H9 (cell line): ENCODE measurements around the gene APBA2. TPM values are rescaled to one million over a fixed set of nuclear protein-coding genes. Genes with fewer than 3 reads are reported as not detected.

Experiments
- DNase-seq: peaks from one replicate; pipeline ENCODE4 v3.0.0-alpha.2; 2017
- H2AFZ ChIP-seq: one replicate; pipeline ENCODE4 v1.6.1; 2013; ENCODE audit warnings: mild to moderate bottlenecking, low read length, control low read depth, moderate library complexity
- H2AK5ac ChIP-seq: 2 replicates; pipeline ENCODE4 v1.6.1; 2013; ENCODE audit warnings: low read length, control low read depth, mixed read lengths; ENCODE audit not compliant: insufficient read length
- H2BK120ac ChIP-seq: one replicate; pipeline ENCODE4 v1.6.1; 2013; ENCODE audit warnings: low read depth, mild to moderate bottlenecking, low read length, control low read depth, inconsistent platforms; ENCODE audit not compliant: poor library complexity, severe bottlenecking
- H2BK12ac ChIP-seq: 2 replicates; pipeline ENCODE4 v1.6.1; 2013; ENCODE audit warnings: low read length, control low read depth, mixed read lengths, low read depth; ENCODE audit not compliant: insufficient read length
- H2BK15ac ChIP-seq: 2 replicates; pipeline ENCODE4 v1.6.1; 2013; ENCODE audit warnings: low read depth, low read length, control low read depth
- H2BK20ac ChIP-seq: one replicate; pipeline ENCODE4 v1.6.1; 2013; ENCODE audit warnings: low read depth, mild to moderate bottlenecking, low read length, control low read depth, inconsistent platforms; ENCODE audit not compliant: poor library complexity, severe bottlenecking
- H2BK5ac ChIP-seq: 2 replicates; pipeline ENCODE4 v1.6.1; 2013; ENCODE audit warnings: low read length, control low read depth, mixed read lengths; ENCODE audit not compliant: insufficient read length
- H3K14ac ChIP-seq: 2 replicates; pipeline ENCODE4 v1.6.1; 2013; ENCODE audit warnings: low read length, control low read depth; ENCODE audit not compliant: insufficient read depth
- H3K18ac ChIP-seq: 2 replicates; pipeline ENCODE4 v1.6.1; 2013; ENCODE audit warnings: low read depth, mild to moderate bottlenecking, mixed read lengths, low read length, control low read depth; ENCODE audit not compliant: insufficient read length
- H3K23ac ChIP-seq: 2 replicates; pipeline ENCODE4 v1.6.1; 2013; ENCODE audit warnings: low read length, control low read depth, mixed read lengths, low read depth; ENCODE audit not compliant: insufficient read length
- H3K23me2 ChIP-seq: 2 replicates; pipeline ENCODE4 v1.6.1; 2013; ENCODE audit warnings: low read depth, mild to moderate bottlenecking, mixed read lengths, low read length, control low read depth; ENCODE audit not compliant: insufficient read length, poor library complexity, severe bottlenecking
- H3K27ac ChIP-seq: 2 replicates; pipeline ENCODE4 v1.5.1; 2013; ENCODE audit warnings: low read length, control low read depth, mixed read lengths, low read depth; ENCODE audit not compliant: insufficient read length
- H3K27me3 ChIP-seq: 2 replicates; pipeline ENCODE4 v1.6.1; 2013; ENCODE audit warnings: low read length, control low read depth, inconsistent platforms; ENCODE audit not compliant: insufficient read depth
- H3K4ac ChIP-seq: 2 replicates; pipeline ENCODE4 v1.6.1; 2013; ENCODE audit warnings: low read depth, mild to moderate bottlenecking, control low read depth, inconsistent platforms, low read length, moderate library complexity
- H3K4me1 ChIP-seq: 2 replicates; pipeline ENCODE4 v1.6.1; 2013; ENCODE audit warnings: low read length, control low read depth, inconsistent platforms; ENCODE audit not compliant: insufficient read depth
- H3K4me2 ChIP-seq: 2 replicates; pipeline ENCODE4 v1.6.1; 2013; ENCODE audit warnings: low read length, control low read depth, mixed read lengths; ENCODE audit not compliant: insufficient read length, insufficient read depth
- H3K56ac ChIP-seq: 2 replicates; pipeline ENCODE4 v1.6.1; 2013; ENCODE audit warnings: low read depth, mild to moderate bottlenecking, mixed read lengths, low read length, control low read depth; ENCODE audit not compliant: insufficient read length
- H3K79me1 ChIP-seq: 2 replicates; pipeline ENCODE4 v1.6.1; 2013; ENCODE audit warnings: low read depth, mild to moderate bottlenecking, moderate library complexity, low read length, control low read depth, inconsistent platforms; ENCODE audit not compliant: insufficient read depth, poor library complexity, severe bottlenecking
- H3K79me2 ChIP-seq: 2 replicates; pipeline ENCODE4 v1.6.1; 2013; ENCODE audit warnings: low read length, control low read depth, inconsistent platforms; ENCODE audit not compliant: insufficient read depth
- H3K9ac ChIP-seq: 2 replicates; pipeline ENCODE4 v1.6.1; 2013; ENCODE audit warnings: low read length, control low read depth, mixed read lengths; ENCODE audit not compliant: insufficient read length; ENCODE audit errors: extremely low read depth
- H3K9me3 ChIP-seq: one replicate; pipeline ENCODE4 v1.6.1; 2013; ENCODE audit warnings: low read depth, low read length, inconsistent platforms; ENCODE audit not compliant: control insufficient read depth
- H3T11ph ChIP-seq: one replicate; pipeline ENCODE4 v1.6.1; 2013; ENCODE audit warnings: mild to moderate bottlenecking, low read length, control low read depth, inconsistent platforms
- H4K20me1 ChIP-seq: one replicate; pipeline ENCODE4 v1.6.1; 2013; ENCODE audit not compliant: control insufficient read depth, insufficient read length, insufficient read depth
- H4K5ac ChIP-seq: 2 replicates; pipeline ENCODE4 v1.6.1; 2013; ENCODE audit warnings: low read depth, mild to moderate bottlenecking, mixed read lengths, low read length, control low read depth; ENCODE audit not compliant: insufficient read length
- H4K8ac ChIP-seq: replicated peaks from 2 replicates; pipeline ENCODE4 v1.6.1; 2013; ENCODE audit warnings: low read length, control low read depth, mixed read lengths, low read depth; ENCODE audit not compliant: insufficient read length
- H4K91ac ChIP-seq: 2 replicates; pipeline ENCODE4 v1.6.1; 2013; ENCODE audit warnings: low read depth, mild to moderate bottlenecking, moderate library complexity, mixed read lengths, low read length, control low read depth; ENCODE audit not compliant: insufficient read length
- H3K27ac Mint-ChIP-seq, 3 experiments: 2 replicates in 2 of 3; 3 replicates in 1 of 3; pipeline ENCODE4 v1.8.0; 2020 to 2021; ENCODE audit warnings: mixed read lengths in 3 of 3, mild to moderate bottlenecking in 1 of 3, moderate library complexity in 1 of 3
- H3K27me3 Mint-ChIP-seq: 2 replicates; pipeline ENCODE4 v1.8.0; 2021; ENCODE audit warnings: low read depth, mild to moderate bottlenecking, moderate library complexity, mixed read lengths
- H3K36me3 Mint-ChIP-seq, 3 experiments: 2 replicates in 2 of 3; 3 replicates in 1 of 3; pipeline ENCODE4 v1.8.0; 2020 to 2021; ENCODE audit warnings: low read depth in 3 of 3, mixed read lengths in 3 of 3; ENCODE audit not compliant: insufficient read depth in 1 of 3
- H3K4me1 Mint-ChIP-seq, 2 experiments: 2 replicates each; pipeline ENCODE4 v1.8.0; 2020; ENCODE audit warnings: mixed read lengths in 2 of 2
- H3K4me3 Mint-ChIP-seq, 2 experiments: 2 replicates in 1 of 2; 3 replicates in 1 of 2; pipeline ENCODE4 v1.8.0; 2020 to 2021; ENCODE audit warnings: mild to moderate bottlenecking in 2 of 2, mixed read lengths in 2 of 2, moderate library complexity in 1 of 2
- H3K9me3 Mint-ChIP-seq, 2 experiments: 2 replicates in 1 of 2; 3 replicates in 1 of 2; pipeline ENCODE4 v1.8.0; 2020; ENCODE audit warnings: mild to moderate bottlenecking in 2 of 2, mixed read lengths in 2 of 2, moderate library complexity in 1 of 2
- CTCF ChIP-seq: fragments of 200-600 bp; sonication (generic); conservative IDR thresholded peaks from 3 replicates; pipeline ENCODE4 v1.8.0; 2021; ENCODE audit warnings: antibody characterized with exemption, mild to moderate bottlenecking
- WGBS: extraction: QIAGEN DNeasy Blood & Tissue Kit; methylation state at CpG from one replicate; pipeline ENCODE4 v1.1.7; 2013; ENCODE audit warnings: missing lambda C conversion rate, low lambda C conversion rate, mixed read lengths; ENCODE audit not compliant: insufficient read length; ENCODE audit errors: extremely low coverage; 5-methylcytosine and 5-hydroxymethylcytosine counted together
- total RNA-seq: library from RNA; stranded (reverse); gene quantifications from 2 replicates; pipeline ENCODE4 v1.2.1, GENCODE V29; 2021

APBA2 gene
- total RNA-seq, 1 experiment from 2014 or later = 14.3 TPM

DNA sequence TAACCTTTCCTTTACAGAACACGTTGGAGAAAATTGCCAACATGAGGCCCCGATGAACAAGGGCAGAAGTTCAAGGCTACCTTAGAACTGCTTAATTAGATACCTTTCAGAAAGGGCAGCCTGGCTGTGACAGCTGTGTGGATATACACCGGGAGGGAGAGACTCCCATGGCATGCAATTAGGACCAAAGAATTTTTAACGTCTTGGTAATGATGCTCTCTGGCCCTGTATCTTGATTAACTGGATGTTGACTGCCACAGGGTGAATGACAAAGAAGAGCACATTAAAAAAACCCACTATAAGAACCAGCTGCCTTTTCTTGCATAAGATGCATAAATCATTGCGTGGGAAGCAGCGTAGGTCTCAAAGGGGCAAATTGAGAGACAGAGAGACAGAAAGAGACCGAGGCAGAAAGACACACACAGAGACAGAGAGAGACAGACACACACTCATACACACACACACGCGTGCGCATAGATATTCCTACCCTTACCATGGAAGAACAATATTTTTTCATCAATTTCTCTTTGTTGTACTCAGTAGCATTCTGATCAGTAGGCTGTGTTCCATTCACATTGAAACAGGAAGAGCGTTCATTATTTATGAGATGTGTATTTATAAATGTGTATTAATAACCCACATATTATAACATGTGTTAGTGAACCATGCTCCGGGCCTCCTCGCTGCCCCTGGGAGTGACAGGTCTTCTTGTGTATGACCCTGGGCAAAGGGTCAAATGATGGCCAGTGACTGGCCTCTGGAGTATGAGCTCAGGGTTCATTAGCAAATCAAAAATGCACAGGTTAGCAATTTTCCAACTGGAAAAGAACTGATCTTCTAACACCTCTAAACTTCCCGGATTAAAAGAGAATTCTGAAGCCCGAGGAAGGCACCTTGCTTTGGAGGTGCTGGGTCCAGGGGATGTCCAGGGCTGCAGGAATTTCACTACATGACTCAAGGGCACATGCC lies 265.0 kb downstream of the APBA2 start:
- H2BK20ac ChIP-seq = no peak overlapping the region
- H3K9ac ChIP-seq = no peak overlapping the region
- H3K56ac ChIP-seq = no peak overlapping the region
- H3K79me1 ChIP-seq = no peaks in the 10 kb centered on the region
- TF ChIP-seq CTCF = no peak
- no CpG with 5 or more reads among the region's 15 CpGs for WGBS
- no peak overlapping the region for H4K91ac ChIP-seq
- H3K14ac ChIP-seq = no peak overlapping the region
- no peak overlapping the region for H3K4ac ChIP-seq
- H2AK5ac ChIP-seq = no peak overlapping the region
- H4K20me1 ChIP-seq = no peaks in the 10 kb centered on the region
- Mint-ChIP-seq H3K27me3 (no peaks in the 10 kb centered on the region), H3K36me3 (peaks cover 0 to 5% (median 0%) of the 10 kb centered on the region in 3 experiments; a peak in 1 of 7 replicates), H3K9me3 (no peaks in the 10 kb centered on the region; a peak in 2 of 5 replicates), H3K4me1 (no peaks in the 10 kb centered on the region; a peak in 1 of 4 replicates), H3K27ac (no peak overlapping the region; a peak in 1 of 7 replicates), H3K4me3 (no peak overlapping the region)
- no peak overlapping the region for H2BK120ac ChIP-seq
- no peaks in the 10 kb centered on the region for H3K9me3 ChIP-seq
- no peak overlapping the region for H3K27ac ChIP-seq
- H3K18ac ChIP-seq = no peak overlapping the region
- no peak overlapping the region for H3K4me2 ChIP-seq
- H2BK5ac ChIP-seq = no peak overlapping the region
- H3K23me2 ChIP-seq = no peaks in the 10 kb centered on the region
- no peak overlapping the region for H3T11ph ChIP-seq
- DNase-seq = no peak
- no peak overlapping the region for H2AFZ ChIP-seq
- H3K4me1 ChIP-seq = no peaks in the 10 kb centered on the region
- no peak overlapping the region for H2BK12ac ChIP-seq
- H3K79me2 ChIP-seq = no peaks in the 10 kb centered on the region
- no peak overlapping the region for H4K8ac ChIP-seq
- no peaks in the 10 kb centered on the region for H3K27me3 ChIP-seq
- H4K5ac ChIP-seq = no peak overlapping the region
- no peak overlapping the region for H3K23ac ChIP-seq
- H2BK15ac ChIP-seq = no peak overlapping the region
